HG03571 (cell line): ENCODE measurements around the gene MUC15.

Experiments
- ATAC-seq: cut with Tn5 transposase; IDR thresholded peaks from one replicate; pipeline ENCODE4 v1.9.1; 2021; ENCODE audit not compliant: unreplicated experiment

Gene MUC15

GRCh38 chr11:26575946-26576345, 3.9 kb upstream of the MUC15 start:
- ATAC-seq, result no peak

GRCh38 chr11:26573896-26574295, 1.8 kb upstream of the MUC15 start:
- ATAC-seq, result no peak

GRCh38 chr11:26572770-26573402, 823 bp upstream of the MUC15 start:
- ATAC-seq, result no peak

GRCh38 chr11:26569646-26570045, 2.4 kb downstream of the MUC15 start:
- ATAC-seq, result no peak

GRCh38 chr11:26558190-26558589, 13.9 kb downstream of the MUC15 start:
- no peak for ATAC-seq

- no peak for ATAC-seq
Observed at GRCh38 chr11:26557666-26558065, 14.4 kb downstream of the MUC15 start.

GRCh38 chr11:26556582-26556981, 15.5 kb downstream of the MUC15 start:
- ATAC-seq, result no peak

- ATAC-seq, result no peak
Observed at GRCh38 chr11:26554455-26554854, 17.6 kb downstream of the MUC15 start.

- ATAC-seq, result no peak
Observed at GRCh38 chr11:26553182-26553581, 18.9 kb downstream of the MUC15 start.

- ATAC-seq, result no peak
Observed at GRCh38 chr11:26551186-26551801, 20.8 kb downstream of the MUC15 start.

- ATAC-seq, result no peak
Observed at GRCh38 chr11:26550022-26550421, 22.0 kb downstream of the MUC15 start.

GRCh38 chr11:26549176-26549575, 22.9 kb downstream of the MUC15 start:
- no peak for ATAC-seq

- ATAC-seq, result no peak
Observed at GRCh38 chr11:26541870-26542269, 30.2 kb downstream of the MUC15 start.

- no peak for ATAC-seq
Observed at GRCh38 chr11:26539517-26539916, 32.5 kb downstream of the MUC15 start.

GRCh38 chr11:26537341-26537740, 34.7 kb downstream of the MUC15 start:
- ATAC-seq, result no peak

- no peak for ATAC-seq
Observed at GRCh38 chr11:26527685-26528084, 44.4 kb downstream of the MUC15 start.

- no peak for ATAC-seq
Observed at GRCh38 chr11:26522912-26523610, 49.0 kb downstream of the MUC15 start.

- ATAC-seq, result no peak
Observed at GRCh38 chr11:26519469-26519868, 52.6 kb downstream of the MUC15 start.

GRCh38 chr11:26512196-26512595, 59.9 kb downstream of the MUC15 start:
- ATAC-seq, result no peak

GRCh38 chr11:26510756-26511155, 61.3 kb downstream of the MUC15 start:
- ATAC-seq, result no peak

GRCh38 chr11:26510164-26510563, 61.9 kb downstream of the MUC15 start:
- ATAC-seq, result no peak
